CD14-positive monocyte (primary cell): ENCODE data around the gene GPR45. TPM values are rescaled to one million over a fixed set of nuclear protein-coding genes. Genes with fewer than 3 reads are reported as not detected.

Source experiments
- DNase-seq, 3 donors: peaks; one replicate each; pipeline ENCODE4 v3.0.0-alpha.2; 2011 to 2022
- H2AFZ ChIP-seq: 2 replicates; pipeline ENCODE4 v1.6.0; 2012; ENCODE audit warnings: mild to moderate bottlenecking, low read depth, low read length, inconsistent platforms; ENCODE audit not compliant: insufficient read depth, poor library complexity, severe bottlenecking
- H3K27ac ChIP-seq, 2 donors: 1 replicate in 1 of 2; 2 replicates in 1 of 2; pipeline ENCODE4 v1.5.1; 2012 to 2013; ENCODE audit warnings: low read length in 2 of 2, control low read depth in 1 of 2, inconsistent platforms in 1 of 2, low read depth in 1 of 2, mild to moderate bottlenecking in 1 of 2
- H3K27me3 ChIP-seq, 2 donors: one replicate each; pipeline versions ENCODE4 v1.6.0 to v1.6.1; 2011 to 2013; ENCODE audit warnings: low read length in 2 of 2; ENCODE audit not compliant: control insufficient read depth in 2 of 2, insufficient read depth in 2 of 2
- H3K36me3 ChIP-seq, 2 donors: replicated peaks in 1 of 2; 1 replicate in 1 of 2; 2 replicates in 1 of 2; pipeline versions ENCODE4 v1.5.1 to v1.6.1; 2012 to 2013; ENCODE audit warnings: low read length in 2 of 2, control low read depth in 1 of 2, inconsistent platforms in 1 of 2, mild to moderate bottlenecking in 1 of 2; ENCODE audit not compliant: insufficient read depth in 2 of 2, control insufficient read depth in 1 of 2
- H3K4me1 ChIP-seq, 2 donors: 1 replicate in 1 of 2; 2 replicates in 1 of 2; pipeline versions ENCODE4 v1.5.1 to v1.6.1; 2012 to 2013; ENCODE audit warnings: low read length in 2 of 2, control low read depth in 1 of 2, inconsistent platforms in 1 of 2, mild to moderate bottlenecking in 1 of 2, moderate library complexity in 1 of 2; ENCODE audit not compliant: insufficient read depth in 2 of 2, control insufficient read depth in 1 of 2
- H3K4me2 ChIP-seq: replicated peaks from 2 replicates; pipeline ENCODE3; 2012; ENCODE audit warnings: low read length, moderate library complexity, mild to moderate bottlenecking; ENCODE audit not compliant: poor library complexity, severe bottlenecking; ENCODE audit errors: extremely low read depth
- H3K4me3 ChIP-seq, 3 experiments: fragments of 200-600 bp in 1 of 3; sonication (generic) in 1 of 3; replicated peaks in 1 of 3; 1 replicate in 2 of 3; 2 replicates in 1 of 3; pipeline ENCODE4 v1.5.1; 2011 to 2013; ENCODE audit warnings: low read length in 3 of 3, mild to moderate bottlenecking in 3 of 3, control low read depth in 2 of 3, low read depth in 2 of 3, inconsistent platforms in 1 of 3, moderate library complexity in 1 of 3
- H3K79me2 ChIP-seq: 2 replicates; pipeline ENCODE4 v1.6.0; 2012; ENCODE audit warnings: mild to moderate bottlenecking, control low read depth, inconsistent platforms, low read length, moderate library complexity; ENCODE audit not compliant: insufficient read depth
- H3K9ac ChIP-seq: 2 replicates; pipeline ENCODE4 v1.6.0; 2017; ENCODE audit warnings: low read length, mild to moderate bottlenecking; ENCODE audit not compliant: insufficient read depth, poor library complexity, severe bottlenecking
- H3K9me3 ChIP-seq, 2 donors: replicated peaks in 1 of 2; 1 replicate in 1 of 2; 2 replicates in 1 of 2; pipeline versions ENCODE4 v1.5.1 to v1.6.1; 2012 to 2013; ENCODE audit warnings: low read length in 2 of 2, control low read depth in 1 of 2; ENCODE audit not compliant: control insufficient read depth in 1 of 2, insufficient read depth in 1 of 2
- H4K20me1 ChIP-seq: 2 replicates; pipeline ENCODE4 v1.6.0; 2012; ENCODE audit warnings: mild to moderate bottlenecking, low read length, control low read depth, moderate library complexity; ENCODE audit not compliant: insufficient read depth
- H3K27ac Mint-ChIP-seq, 7 donors: one replicate each; pipeline ENCODE4 v1.8.0; 2020; ENCODE audit warnings: mild to moderate bottlenecking in 7 of 7, mixed read lengths in 7 of 7, moderate library complexity in 6 of 7, inconsistent platforms in 2 of 7
- H3K27me3 Mint-ChIP-seq, 3 donors: one replicate each; pipeline ENCODE4 v1.8.0; 2021 to 2022; ENCODE audit warnings: low read depth in 3 of 3, mild to moderate bottlenecking in 3 of 3, mixed read lengths in 3 of 3, moderate library complexity in 3 of 3, inconsistent platforms in 1 of 3
- H3K36me3 Mint-ChIP-seq, 2 donors: one replicate each; pipeline ENCODE4 v1.8.0; 2020; ENCODE audit warnings: mixed read lengths in 2 of 2, inconsistent platforms in 1 of 2, mild to moderate bottlenecking in 1 of 2
- H3K4me1 Mint-ChIP-seq: one replicate; pipeline ENCODE4 v1.8.0; 2020; ENCODE audit warnings: mild to moderate bottlenecking, mixed read lengths
- H3K4me3 Mint-ChIP-seq, 2 donors: one replicate each; pipeline ENCODE4 v1.8.0; 2020; ENCODE audit warnings: mild to moderate bottlenecking in 2 of 2, mixed read lengths in 2 of 2, moderate library complexity in 1 of 2
- H3K9me3 Mint-ChIP-seq, 7 donors: one replicate each; pipeline ENCODE4 v1.8.0; 2020 to 2022; ENCODE audit warnings: mixed read lengths in 7 of 7, mild to moderate bottlenecking in 6 of 7, moderate library complexity in 6 of 7, inconsistent platforms in 2 of 7
- whole genome bisulfite sequencing: methylation state at CpG from one replicate; pipeline ENCODE4 v1.1.5; 2013; ENCODE audit warnings: missing lambda C conversion rate; ENCODE audit not compliant: insufficient coverage; 5-methylcytosine and 5-hydroxymethylcytosine counted together
- intact Hi-C, 2 donors: fragments of 100-400 bp; cut with micrococcal nuclease; formaldehyde crosslinking; loops; one replicate each; pipeline versions ENCODE4 v1.15.0 to v1.15.1; 2023
- polyA plus RNA-seq, 3 donors: library from polyadenylated mRNA; depleted of rRNA in 1 of 3; unstranded in 2 of 3; stranded (reverse) in 1 of 3; fragments of 300-500 nt in 2 of 3; fragments of >200 nt in 1 of 3; fragmentation: Illumina TruSeq in 2 of 3; gene quantifications; 1 replicate in 2 of 3; 2 replicates in 1 of 3; pipeline ENCODE4 v1.2.3, GENCODE V29; 2012 to 2021
- TF ChIP-seq, protein P1 (sequence below): fragments of 200-600 bp; IDR thresholded peaks from one replicate; pipeline ENCODE4 v1.8.0; 2022; ENCODE audit warnings: antibody characterized with exemption, mild to moderate bottlenecking

The GPR45 gene
- polyA plus RNA-seq, 3 donors: not detected

DNA sequence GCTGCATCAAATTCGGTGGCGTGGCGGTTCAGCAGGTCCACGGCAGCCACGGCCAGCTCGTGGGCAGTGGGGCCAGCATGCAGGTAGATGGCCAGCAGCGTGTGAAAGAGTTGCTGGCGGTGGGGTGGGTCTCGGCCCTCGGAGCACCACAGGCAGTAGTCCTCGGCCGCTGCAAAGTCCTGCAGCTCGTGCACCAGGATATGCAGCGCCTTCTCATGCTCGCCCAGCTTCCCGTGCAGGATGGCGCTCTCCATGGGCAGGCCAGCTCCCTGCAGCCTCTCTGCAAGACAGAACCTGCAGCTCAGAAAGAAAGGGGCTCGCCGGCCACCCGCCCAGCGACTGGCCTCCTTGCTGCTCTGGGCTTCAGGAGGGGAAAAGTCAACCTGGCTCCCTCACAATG lies 27.9 kb downstream of the GPR45 start:
- Histone ChIP-seq H3K27me3 (no peaks in the 10 kb centered on the region), H4K20me1 (no peaks in the 10 kb centered on the region), H3K9ac (no peak overlapping the region), H3K4me2 (no peak overlapping the region), H3K4me1 (no peaks in the 10 kb centered on the region), H3K9me3 (no peaks in the 10 kb centered on the region), H3K4me3 (no peak overlapping the region), H3K27ac (no peak overlapping the region), H2AFZ (no peak overlapping the region), H3K36me3 (peaks cover 82 to 100% of the 10 kb centered on the region in 2 donors), H3K79me2 (no peaks in the 10 kb centered on the region)
- Mint-ChIP-seq H3K27ac (no peak overlapping the region), H3K4me1 (no peaks in the 10 kb centered on the region), H3K4me3 (no peak overlapping the region), H3K9me3 (peaks cover 0 to 1% (median 0%) of the 10 kb centered on the region in 7 donors), H3K36me3 (peaks cover 93 to 95% of the 10 kb centered on the region in 2 donors), H3K27me3 (no peaks in the 10 kb centered on the region)
- DNase-seq: no peak
- intact Hi-C loops: no loop called here
- 98% methylated on average over 18 of the region's 21 CpGs for WGBS
- TF ChIP-seq, protein P1, sequence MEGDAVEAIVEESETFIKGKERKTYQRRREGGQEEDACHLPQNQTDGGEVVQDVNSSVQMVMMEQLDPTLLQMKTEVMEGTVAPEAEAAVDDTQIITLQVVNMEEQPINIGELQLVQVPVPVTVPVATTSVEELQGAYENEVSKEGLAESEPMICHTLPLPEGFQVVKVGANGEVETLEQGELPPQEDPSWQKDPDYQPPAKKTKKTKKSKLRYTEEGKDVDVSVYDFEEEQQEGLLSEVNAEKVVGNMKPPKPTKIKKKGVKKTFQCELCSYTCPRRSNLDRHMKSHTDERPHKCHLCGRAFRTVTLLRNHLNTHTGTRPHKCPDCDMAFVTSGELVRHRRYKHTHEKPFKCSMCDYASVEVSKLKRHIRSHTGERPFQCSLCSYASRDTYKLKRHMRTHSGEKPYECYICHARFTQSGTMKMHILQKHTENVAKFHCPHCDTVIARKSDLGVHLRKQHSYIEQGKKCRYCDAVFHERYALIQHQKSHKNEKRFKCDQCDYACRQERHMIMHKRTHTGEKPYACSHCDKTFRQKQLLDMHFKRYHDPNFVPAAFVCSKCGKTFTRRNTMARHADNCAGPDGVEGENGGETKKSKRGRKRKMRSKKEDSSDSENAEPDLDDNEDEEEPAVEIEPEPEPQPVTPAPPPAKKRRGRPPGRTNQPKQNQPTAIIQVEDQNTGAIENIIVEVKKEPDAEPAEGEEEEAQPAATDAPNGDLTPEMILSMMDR: no peak

DNA sequence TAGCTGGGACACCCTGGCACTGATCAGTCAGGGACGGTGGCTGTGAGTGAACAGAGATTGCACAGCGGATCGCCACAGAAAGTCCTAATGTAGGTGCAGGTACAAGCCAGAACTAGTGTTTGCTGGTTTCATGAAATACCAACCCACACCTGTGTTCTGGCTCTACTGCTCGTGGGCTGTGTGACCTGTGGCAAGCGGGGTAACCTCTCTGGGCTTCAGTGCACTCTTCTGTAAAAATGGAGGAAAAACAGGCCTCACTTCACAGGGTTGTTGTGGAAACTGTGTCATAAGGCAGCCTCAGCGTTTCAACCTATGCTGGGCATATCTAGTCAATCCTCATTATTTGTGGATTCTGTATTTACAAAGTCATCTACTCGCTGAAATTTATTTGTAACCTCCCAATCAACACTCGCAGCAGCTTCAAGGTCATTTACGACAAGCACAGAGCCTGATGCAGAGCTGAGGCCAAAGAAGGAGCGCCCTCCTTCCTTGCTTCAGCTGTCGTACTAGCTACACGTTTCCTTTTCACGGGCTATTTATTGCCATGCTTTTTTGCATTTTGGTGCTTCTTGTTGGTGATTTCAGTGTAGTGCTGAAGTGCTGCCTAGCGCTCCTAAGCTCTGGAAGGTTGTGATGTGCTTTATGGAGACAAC lies 30.0 kb downstream of the GPR45 start:
- H3K4me1 ChIP-seq: no peaks in the 10 kb centered on the region
- no peak overlapping the region for H3K27ac ChIP-seq
- no peaks in the 10 kb centered on the region for H3K27me3 ChIP-seq
- no peak overlapping the region for H3K4me3 ChIP-seq
- H3K9me3 Mint-ChIP-seq: peaks cover 0 to 1% (median 0%) of the 10 kb centered on the region in 7 donors
- H3K9ac ChIP-seq: no peak overlapping the region
- H3K36me3 ChIP-seq: peaks cover 92 to 100% of the 10 kb centered on the region in 2 donors
- no peak overlapping the region for H3K4me3 Mint-ChIP-seq
- H3K4me1 Mint-ChIP-seq: no peaks in the 10 kb centered on the region
- intact Hi-C loops: no loop called here
- H3K79me2 ChIP-seq: no peaks in the 10 kb centered on the region
- TF ChIP-seq, protein P1: no peak
- H3K27ac Mint-ChIP-seq: peak overlapping the region in 1 of 7 donors; percentile 60
- peaks cover 97 to 100% of the 10 kb centered on the region in 2 donors for H3K36me3 Mint-ChIP-seq
- 100% methylated on average over 8 of the region's 14 CpGs for WGBS
- no peaks in the 10 kb centered on the region for H3K27me3 Mint-ChIP-seq
- no peaks in the 10 kb centered on the region for H3K9me3 ChIP-seq
- H2AFZ ChIP-seq: no peak overlapping the region
- H4K20me1 ChIP-seq: no peaks in the 10 kb centered on the region
- H3K4me2 ChIP-seq: no peak overlapping the region
- no peak for DNase-seq
